Cardiac muscle cell (in vitro differentiated cells and primary cell): ENCODE measurements around the gene FOXP4. TPM values are rescaled to one million over a fixed set of nuclear protein-coding genes. Genes with fewer than 3 reads are reported as not detected.

ENCODE experiments used
- DNase-seq, 2 donors: peaks; one replicate each; pipeline versions ENCODE4 v3.0.0 to v3.0.0-alpha.2; 2010 to 2017; ENCODE audit warnings: low read depth in 1 of 2, low spot score in 1 of 2
- H3K27ac ChIP-seq: fragments of 200-600 bp; sonication (generic); 2 replicates; pipeline ENCODE4 v1.5.1; 2016
- H3K27me3 ChIP-seq: fragments of 200-600 bp; sonication (generic); 2 replicates; pipeline ENCODE4 v1.6.0; 2016; ENCODE audit warnings: control low read depth
- H3K36me3 ChIP-seq: fragments of 200-600 bp; sonication (generic); 2 replicates; pipeline ENCODE4 v1.5.1; 2016; ENCODE audit warnings: control low read depth
- H3K4me1 ChIP-seq: fragments of 200-600 bp; sonication (generic); 2 replicates; pipeline ENCODE4 v1.8.1; 2017; ENCODE audit warnings: low read depth, mild to moderate bottlenecking, mixed run types
- H3K4me3 ChIP-seq: fragments of 200-600 bp; sonication (generic); 2 replicates; pipeline ENCODE4 v1.5.1; 2016; ENCODE audit warnings: mild to moderate bottlenecking
- H3K9me3 ChIP-seq: fragments of 200-600 bp; sonication (generic); 2 replicates; pipeline ENCODE4 v1.5.1; 2017; ENCODE audit warnings: low read depth, mild to moderate bottlenecking, control low read depth
- polyA plus RNA-seq: library from polyadenylated mRNA; unstranded; fragments of >200 nt; fragmentation: Nextera tagmentation; extraction: Ambion mirVana; gene quantifications from 2 replicates; pipeline ENCODE4 v1.2.1, GENCODE V29; 2016
- total RNA-seq: library from RNA; depleted of rRNA; stranded (reverse); fragments of >200 nt; gene quantifications from 2 replicates; pipeline ENCODE4 v1.2.3, GENCODE V29; 2016
- TF ChIP-seq, protein P1 (sequence below): IDR thresholded peaks from 2 replicates; pipeline ENCODE4 v1.5.1; 2012; ENCODE audit warnings: low read depth, mild to moderate bottlenecking, low read length

The FOXP4 gene
- total and polyA plus RNA-seq, 2 experiments from 2014 or later = 29.0 to 42.5 TPM

GRCh38 chr6:41588111-41588510, 41.9 kb downstream of the FOXP4 start:
- no peak for DNase-seq
- H3K27me3 ChIP-seq = no peaks in the 10 kb centered on the region
- no peaks in the 10 kb centered on the region for H3K9me3 ChIP-seq
- H3K36me3 ChIP-seq = peaks cover 6% of the 10 kb centered on the region
- H3K27ac ChIP-seq = no peak overlapping the region
- H3K4me3 ChIP-seq = no peak overlapping the region
- TF ChIP-seq, protein P1, sequence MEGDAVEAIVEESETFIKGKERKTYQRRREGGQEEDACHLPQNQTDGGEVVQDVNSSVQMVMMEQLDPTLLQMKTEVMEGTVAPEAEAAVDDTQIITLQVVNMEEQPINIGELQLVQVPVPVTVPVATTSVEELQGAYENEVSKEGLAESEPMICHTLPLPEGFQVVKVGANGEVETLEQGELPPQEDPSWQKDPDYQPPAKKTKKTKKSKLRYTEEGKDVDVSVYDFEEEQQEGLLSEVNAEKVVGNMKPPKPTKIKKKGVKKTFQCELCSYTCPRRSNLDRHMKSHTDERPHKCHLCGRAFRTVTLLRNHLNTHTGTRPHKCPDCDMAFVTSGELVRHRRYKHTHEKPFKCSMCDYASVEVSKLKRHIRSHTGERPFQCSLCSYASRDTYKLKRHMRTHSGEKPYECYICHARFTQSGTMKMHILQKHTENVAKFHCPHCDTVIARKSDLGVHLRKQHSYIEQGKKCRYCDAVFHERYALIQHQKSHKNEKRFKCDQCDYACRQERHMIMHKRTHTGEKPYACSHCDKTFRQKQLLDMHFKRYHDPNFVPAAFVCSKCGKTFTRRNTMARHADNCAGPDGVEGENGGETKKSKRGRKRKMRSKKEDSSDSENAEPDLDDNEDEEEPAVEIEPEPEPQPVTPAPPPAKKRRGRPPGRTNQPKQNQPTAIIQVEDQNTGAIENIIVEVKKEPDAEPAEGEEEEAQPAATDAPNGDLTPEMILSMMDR = no peak
- H3K4me1 ChIP-seq = peaks cover 30% of the 10 kb centered on the region

GRCh38 chr6:41589223-41589622, 43.0 kb downstream of the FOXP4 start:
- Histone ChIP-seq H3K4me1 (peaks cover 19% of the 10 kb centered on the region), H3K27ac (no peak overlapping the region), H3K9me3 (no peaks in the 10 kb centered on the region), H3K36me3 (peaks cover 6% of the 10 kb centered on the region), H3K4me3 (no peak overlapping the region), H3K27me3 (no peaks in the 10 kb centered on the region)
- TF ChIP-seq, protein P1 = no peak
- no peak for DNase-seq

DNA sequence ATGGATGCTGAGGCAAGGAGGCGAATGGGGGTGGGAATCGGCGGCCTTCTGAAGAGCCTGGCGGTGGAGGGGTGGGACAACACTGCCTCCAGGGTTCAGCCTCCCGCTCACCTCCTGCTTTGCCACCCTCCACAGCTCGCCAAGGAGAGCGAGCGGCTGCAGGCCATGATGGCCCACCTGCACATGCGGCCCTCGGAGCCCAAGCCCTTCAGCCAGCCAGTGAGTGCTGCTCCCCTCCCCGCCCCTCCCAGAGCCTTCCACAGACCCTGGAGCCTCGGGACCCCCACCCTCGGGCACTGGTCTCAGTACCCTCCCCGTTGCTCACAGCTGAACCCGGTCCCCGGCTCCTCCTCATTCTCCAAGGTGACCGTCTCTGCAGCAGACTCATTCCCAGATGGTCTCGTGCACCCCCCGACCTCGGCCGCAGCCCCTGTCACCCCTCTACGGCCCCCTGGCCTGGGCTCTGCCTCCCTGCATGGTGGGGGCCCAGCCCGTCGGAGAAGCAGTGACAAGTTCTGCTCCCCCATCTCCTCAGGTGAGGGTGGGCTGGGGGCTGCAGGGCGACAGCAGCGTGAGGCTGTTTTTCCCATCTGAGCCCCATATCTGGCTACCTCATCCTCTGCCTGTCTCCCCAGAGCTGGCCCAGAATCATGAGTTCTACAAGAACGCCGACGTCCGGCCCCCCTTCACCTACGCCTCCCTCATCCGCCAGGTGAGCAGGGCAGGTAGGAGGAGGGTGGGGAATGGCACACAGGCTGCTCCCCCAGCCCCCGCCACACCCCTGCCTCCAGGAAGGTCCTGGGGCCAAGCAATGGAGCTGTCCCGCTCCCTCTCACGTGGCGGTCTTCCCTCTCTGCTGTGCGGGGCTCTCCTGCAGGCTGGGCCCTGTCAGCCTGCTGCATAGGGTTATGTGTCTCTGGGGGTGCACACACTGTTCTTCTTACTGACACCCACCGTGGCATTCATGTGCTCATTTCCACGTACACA, 43.7 kb downstream of the FOXP4 start:
- TF ChIP-seq, protein P1 = no peak
- no peaks in the 10 kb centered on the region for H3K9me3 ChIP-seq
- peaks cover 6% of the 10 kb centered on the region for H3K36me3 ChIP-seq
- no peak overlapping the region for H3K4me3 ChIP-seq
- H3K27me3 ChIP-seq = no peaks in the 10 kb centered on the region
- H3K27ac ChIP-seq = no peak overlapping the region
- peaks cover 12% of the 10 kb centered on the region for H3K4me1 ChIP-seq
- no peak for DNase-seq

DNA sequence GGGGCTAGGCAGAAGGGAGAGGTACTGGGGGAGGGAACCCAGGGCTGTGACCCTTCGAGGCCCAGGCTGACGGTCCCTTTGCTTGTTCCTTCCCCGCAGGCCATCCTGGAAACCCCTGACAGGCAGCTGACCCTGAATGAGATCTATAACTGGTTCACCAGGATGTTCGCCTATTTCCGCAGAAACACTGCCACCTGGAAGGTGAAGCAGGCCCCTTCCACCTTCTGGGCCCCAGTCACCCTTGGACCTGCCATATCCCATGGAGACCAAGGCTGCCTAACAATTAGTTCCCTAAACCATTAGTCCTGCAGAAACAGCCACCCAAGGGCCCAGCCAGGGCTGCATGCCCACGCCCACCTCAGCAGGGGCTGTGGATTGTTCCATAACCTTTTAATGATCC, 44.9 kb downstream of the FOXP4 start:
- Histone ChIP-seq H3K36me3 (peaks cover 6% of the 10 kb centered on the region), H3K4me3 (no peak overlapping the region), H3K9me3 (no peaks in the 10 kb centered on the region), H3K27me3 (no peaks in the 10 kb centered on the region), H3K4me1 (peaks cover 3% of the 10 kb centered on the region), H3K27ac (no peak overlapping the region)
- no peak for DNase-seq
- TF ChIP-seq, protein P1 = no peak

DNA sequence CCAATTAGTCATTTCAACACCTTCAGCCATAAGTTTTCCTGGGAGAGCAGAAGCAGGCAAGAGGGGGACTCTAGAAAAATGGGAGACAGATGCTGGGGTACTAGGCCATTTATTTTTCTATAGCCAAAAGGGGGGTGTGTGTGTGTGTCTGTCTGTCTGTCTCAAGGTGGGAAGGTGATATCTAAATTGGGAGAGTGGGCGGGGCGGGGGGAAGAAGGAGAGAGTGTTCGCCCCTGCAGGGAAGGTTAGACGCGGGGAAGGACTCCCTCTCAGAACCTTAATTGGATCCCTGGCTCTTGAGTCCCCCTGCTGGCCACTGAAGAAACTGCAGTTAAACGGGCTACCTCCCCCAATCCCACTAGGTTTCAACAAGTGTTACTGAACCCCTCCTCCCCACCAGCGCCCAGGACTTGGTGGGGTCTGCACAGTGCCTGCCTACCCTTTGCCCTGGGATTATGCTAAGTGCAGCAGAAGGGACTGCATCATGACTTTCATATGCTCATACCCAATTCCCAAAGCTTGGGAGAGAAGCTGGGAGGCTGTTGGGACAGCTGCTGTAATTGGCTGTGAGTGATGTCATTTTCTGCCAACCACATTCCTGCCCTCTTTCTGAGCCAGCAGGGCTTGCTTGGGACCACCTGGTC, 45.8 kb downstream of the FOXP4 start:
- Histone ChIP-seq H3K27me3 (no peaks in the 10 kb centered on the region), H3K4me1 (no peaks in the 10 kb centered on the region), H3K9me3 (no peaks in the 10 kb centered on the region), H3K4me3 (no peak overlapping the region), H3K27ac (no peak overlapping the region), H3K36me3 (peaks cover 6% of the 10 kb centered on the region)
- DNase-seq = peak; percentile 67 to 73
- TF ChIP-seq, protein P1 = peak; percentile 93
